Measurements from ENCODE around the gene PTPN9. TPM values are rescaled to one million over a fixed set of nuclear protein-coding genes. Genes with fewer than 3 reads are reported as not detected.

The PTPN9 gene
- total RNA-seq, 1 donor: 24.0 TPM

DNA sequence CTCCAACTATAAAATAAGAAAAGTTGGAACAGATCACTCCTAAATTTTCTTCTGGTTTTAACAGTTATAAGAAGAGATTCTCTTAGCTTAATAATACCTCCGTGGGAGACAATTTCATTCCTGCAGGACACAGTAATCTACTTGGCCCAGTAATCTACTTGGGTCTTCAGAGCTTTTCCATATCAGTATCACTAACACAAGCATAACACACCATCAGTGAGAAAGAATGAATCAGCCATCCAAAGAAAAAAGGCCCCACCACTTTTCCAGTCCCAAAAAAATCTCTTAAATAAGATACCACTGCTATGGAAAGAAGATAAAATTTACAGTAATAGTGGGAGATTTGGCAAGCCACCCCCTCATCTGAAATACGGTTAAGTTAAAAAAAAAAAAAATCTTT, 147.8 kb downstream of the PTPN9 start:
- H3K4me3 ChIP-seq (ENCODE audit: low read depth, low read length): no peak overlapping the region
- TF ChIP-seq, protein P1, sequence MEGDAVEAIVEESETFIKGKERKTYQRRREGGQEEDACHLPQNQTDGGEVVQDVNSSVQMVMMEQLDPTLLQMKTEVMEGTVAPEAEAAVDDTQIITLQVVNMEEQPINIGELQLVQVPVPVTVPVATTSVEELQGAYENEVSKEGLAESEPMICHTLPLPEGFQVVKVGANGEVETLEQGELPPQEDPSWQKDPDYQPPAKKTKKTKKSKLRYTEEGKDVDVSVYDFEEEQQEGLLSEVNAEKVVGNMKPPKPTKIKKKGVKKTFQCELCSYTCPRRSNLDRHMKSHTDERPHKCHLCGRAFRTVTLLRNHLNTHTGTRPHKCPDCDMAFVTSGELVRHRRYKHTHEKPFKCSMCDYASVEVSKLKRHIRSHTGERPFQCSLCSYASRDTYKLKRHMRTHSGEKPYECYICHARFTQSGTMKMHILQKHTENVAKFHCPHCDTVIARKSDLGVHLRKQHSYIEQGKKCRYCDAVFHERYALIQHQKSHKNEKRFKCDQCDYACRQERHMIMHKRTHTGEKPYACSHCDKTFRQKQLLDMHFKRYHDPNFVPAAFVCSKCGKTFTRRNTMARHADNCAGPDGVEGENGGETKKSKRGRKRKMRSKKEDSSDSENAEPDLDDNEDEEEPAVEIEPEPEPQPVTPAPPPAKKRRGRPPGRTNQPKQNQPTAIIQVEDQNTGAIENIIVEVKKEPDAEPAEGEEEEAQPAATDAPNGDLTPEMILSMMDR (IDR thresholded peaks at IDR 0.05; ENCODE audit: insufficient read depth, low read length): no peak
- peak; percentile 61 for DNase-seq (ENCODE audit: low read depth)

DNA sequence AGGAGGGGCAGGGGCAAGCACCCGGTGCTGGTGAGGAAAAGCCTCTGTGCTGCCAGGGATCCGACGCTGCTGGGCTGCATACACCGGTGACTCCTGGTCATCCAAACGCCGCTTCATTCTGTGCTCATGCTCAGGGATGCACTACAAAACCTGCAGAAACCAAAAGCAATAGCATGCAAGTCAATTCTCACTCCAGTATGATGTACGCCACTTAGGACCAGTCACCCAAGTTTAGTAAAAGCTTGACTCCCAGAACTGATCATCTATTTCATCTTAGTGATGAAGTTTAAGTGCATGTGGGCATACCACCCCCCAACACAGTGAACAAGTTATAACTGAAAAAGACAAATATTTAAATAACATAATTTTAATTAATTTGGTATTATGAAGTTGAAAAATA, 148.9 kb downstream of the PTPN9 start:
- TF ChIP-seq, protein P1 (IDR thresholded peaks at IDR 0.05; ENCODE audit: insufficient read depth, low read length): no peak
- H3K4me3 ChIP-seq (ENCODE audit: low read depth, low read length): no peak overlapping the region
- no peak for DNase-seq (ENCODE audit: low read depth)

DNA sequence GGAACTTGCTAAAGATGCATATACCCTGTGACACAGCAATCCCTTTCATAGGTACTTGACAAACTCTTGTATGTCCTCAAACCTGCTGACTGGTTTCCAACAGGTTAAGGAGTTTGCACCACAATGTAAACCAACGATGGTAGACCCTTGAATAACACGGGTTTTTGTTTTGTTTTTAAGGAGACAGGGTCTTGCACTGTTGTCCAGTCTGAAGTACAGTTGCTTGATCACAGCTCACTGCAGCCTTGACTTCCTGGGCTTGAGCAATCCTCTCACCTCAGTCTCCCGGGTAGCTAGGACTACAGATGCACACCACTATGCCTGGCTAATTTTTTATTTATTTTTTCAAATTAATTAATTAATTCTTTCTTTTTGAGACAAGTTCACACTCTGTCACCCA, 151.0 kb downstream of the PTPN9 start:
- no peak for DNase-seq (ENCODE audit: low read depth)
- TF ChIP-seq, protein P1 (IDR thresholded peaks at IDR 0.05; ENCODE audit: insufficient read depth, low read length): no peak
- H3K4me3 ChIP-seq (ENCODE audit: low read depth, low read length): no peak overlapping the region

DNA sequence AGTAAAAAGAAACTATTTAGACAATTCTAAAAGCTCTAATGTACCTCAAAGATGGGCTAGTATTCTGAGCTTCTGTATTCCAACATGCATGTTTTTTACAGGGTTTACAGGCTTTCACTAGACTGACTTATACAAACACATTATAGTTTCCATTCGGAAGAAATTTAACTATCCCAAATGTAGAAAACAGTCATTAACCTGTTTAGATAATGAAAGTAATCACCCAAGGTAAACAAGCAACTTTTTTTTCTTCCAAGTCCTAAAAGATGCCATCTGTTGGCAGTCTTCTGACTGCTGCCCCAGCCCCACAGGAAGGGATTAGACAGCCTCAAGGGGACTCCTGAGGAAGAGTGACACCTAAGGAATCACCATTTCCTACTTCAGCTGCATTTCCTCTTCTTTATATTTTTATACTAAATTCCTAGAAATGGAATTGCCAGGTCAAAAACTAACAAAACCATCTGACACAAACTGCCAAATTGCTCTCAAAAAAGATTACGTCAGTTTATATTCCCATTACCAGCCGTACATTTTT, 153.1 kb downstream of the PTPN9 start:
- H3K4me3 ChIP-seq (ENCODE audit: low read depth, low read length): no peak overlapping the region
- no peak for DNase-seq (ENCODE audit: low read depth)
- TF ChIP-seq, protein P1 (IDR thresholded peaks at IDR 0.05; ENCODE audit: insufficient read depth, low read length): no peak

DNA sequence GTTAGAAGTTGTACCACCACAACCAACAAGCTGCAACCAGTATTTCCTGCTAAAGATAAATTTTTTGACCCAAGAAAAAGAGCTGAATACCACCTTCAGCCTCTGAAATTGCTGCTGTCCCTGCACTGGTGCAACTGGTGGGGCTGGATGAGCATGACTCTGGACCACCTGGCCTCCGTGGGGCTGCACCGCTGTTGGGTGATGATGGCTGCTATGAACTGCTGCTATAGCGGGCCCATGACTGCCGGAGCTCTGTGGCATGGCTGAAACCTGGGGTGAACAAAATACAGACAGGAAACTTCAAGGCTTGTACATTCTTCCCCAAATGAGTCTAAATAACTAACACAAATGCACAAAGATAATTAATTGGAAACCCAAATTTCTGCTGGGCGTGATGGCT, 156.6 kb downstream of the PTPN9 start:
- TF ChIP-seq, protein P1 (IDR thresholded peaks at IDR 0.05; ENCODE audit: insufficient read depth, low read length): no peak
- no peak overlapping the region for H3K4me3 ChIP-seq (ENCODE audit: low read depth, low read length)
- DNase-seq (ENCODE audit: low read depth): no peak

DNA sequence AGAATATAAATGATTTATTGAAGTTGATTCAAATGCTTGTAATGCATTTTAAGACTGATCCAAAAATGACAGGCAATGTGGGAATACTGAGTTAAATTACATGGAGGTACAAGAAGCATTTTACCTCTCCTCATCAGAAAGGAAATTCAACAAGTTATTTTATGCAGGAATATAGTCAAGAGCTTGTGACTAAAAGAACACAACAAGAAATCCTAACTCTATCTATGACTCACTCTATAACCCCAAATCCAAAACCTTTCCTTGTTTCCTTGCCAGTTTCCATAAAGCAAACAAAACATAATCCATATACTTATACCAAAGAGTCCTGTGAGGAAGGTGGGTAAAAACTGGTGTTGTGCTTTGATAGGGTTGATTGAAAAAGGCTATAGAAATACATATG, 158.4 kb downstream of the PTPN9 start:
- TF ChIP-seq, protein P1 (IDR thresholded peaks at IDR 0.05; ENCODE audit: insufficient read depth, low read length): no peak
- H3K4me3 ChIP-seq (ENCODE audit: low read depth, low read length): no peak overlapping the region
- DNase-seq (ENCODE audit: low read depth): peak; percentile 48

DNA sequence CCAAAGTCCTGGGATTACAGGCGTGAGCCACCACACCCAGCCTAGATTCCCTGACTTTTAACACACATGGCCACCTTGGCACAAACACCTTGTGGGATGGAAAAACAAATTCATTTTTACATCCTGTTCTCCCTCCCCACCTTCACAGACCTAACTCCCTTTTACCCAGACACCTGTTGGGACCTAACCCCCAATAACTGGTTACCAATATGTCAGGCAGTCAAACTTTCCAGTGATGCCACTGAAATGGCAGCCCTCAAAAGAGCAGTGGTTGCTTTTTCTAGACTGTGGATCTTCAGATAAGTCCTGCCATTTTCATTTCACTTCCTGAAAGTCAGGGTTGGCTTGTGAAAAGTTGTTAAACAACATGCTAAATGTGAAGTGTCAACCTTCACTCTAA, 162.5 kb downstream of the PTPN9 start:
- TF ChIP-seq, protein P1 (IDR thresholded peaks at IDR 0.05; ENCODE audit: insufficient read depth, low read length): no peak
- no peak overlapping the region for H3K4me3 ChIP-seq (ENCODE audit: low read depth, low read length)
- no peak for DNase-seq (ENCODE audit: low read depth)
